Peyer's patch (tissue), 4 donors: ENCODE measurements around the gene RNGTT.

Source experiments
- POLR2A ChIP-seq, 2 donors: fragments of 450-650 bp; IDR thresholded peaks; one replicate each; pipeline ENCODE4 v1.5.1; 2017; ENCODE audit warnings: antibody characterized with exemption in 2 of 2, mild to moderate bottlenecking in 2 of 2, moderate library complexity in 2 of 2
- TF ChIP-seq, protein P1 (sequence below), 6 experiments: fragments of 450-650 bp in 4 of 6; fragments of 200-600 bp in 2 of 6; sonication (generic) in 1 of 6; IDR thresholded peaks; one replicate each; pipeline ENCODE4 v1.5.1; 2017 to 2019; ENCODE audit warnings: antibody characterized with exemption in 6 of 6, mild to moderate bottlenecking in 3 of 6, moderate library complexity in 1 of 6

DNA sequence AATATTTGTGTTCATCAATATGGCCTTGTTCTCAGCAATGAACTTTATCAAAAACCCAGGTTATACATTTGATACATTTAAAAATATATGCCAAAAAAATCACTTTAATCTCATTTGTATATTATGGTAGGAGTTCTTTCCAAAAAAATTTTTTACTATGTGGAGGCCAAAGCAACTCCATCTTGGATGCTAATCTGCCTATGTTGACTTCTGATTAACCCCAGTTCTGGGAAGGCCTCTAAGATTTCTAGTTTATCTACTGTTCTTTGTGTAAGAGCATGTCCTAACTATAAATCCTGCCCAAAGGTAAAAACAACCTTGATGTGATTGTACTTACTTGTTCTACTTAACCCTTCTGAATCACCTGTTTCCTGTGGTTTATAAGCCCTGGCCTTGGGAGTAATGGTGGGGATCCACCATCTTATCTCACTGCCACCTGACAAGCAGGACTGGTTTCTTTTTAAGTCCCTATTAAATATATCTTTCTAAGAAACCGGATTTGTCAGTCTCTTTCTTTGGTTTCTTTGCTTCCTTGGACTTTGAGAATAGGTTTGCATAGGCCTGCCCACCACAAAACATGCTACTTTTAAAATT, 46.7 kb downstream of the RNGTT start:
- no peak for TF ChIP-seq POLR2A (IDR thresholded peaks at IDR 0.05)
- TF ChIP-seq, protein P1, sequence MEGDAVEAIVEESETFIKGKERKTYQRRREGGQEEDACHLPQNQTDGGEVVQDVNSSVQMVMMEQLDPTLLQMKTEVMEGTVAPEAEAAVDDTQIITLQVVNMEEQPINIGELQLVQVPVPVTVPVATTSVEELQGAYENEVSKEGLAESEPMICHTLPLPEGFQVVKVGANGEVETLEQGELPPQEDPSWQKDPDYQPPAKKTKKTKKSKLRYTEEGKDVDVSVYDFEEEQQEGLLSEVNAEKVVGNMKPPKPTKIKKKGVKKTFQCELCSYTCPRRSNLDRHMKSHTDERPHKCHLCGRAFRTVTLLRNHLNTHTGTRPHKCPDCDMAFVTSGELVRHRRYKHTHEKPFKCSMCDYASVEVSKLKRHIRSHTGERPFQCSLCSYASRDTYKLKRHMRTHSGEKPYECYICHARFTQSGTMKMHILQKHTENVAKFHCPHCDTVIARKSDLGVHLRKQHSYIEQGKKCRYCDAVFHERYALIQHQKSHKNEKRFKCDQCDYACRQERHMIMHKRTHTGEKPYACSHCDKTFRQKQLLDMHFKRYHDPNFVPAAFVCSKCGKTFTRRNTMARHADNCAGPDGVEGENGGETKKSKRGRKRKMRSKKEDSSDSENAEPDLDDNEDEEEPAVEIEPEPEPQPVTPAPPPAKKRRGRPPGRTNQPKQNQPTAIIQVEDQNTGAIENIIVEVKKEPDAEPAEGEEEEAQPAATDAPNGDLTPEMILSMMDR (IDR thresholded peaks at IDR 0.05): no peak
